NT2/D1 (cell line): Measurements from ENCODE around the gene PLXNA4.

Source experiments
- DNase-seq: peaks from one replicate; pipeline ENCODE4 v3.0.0-alpha.2; 2011; ENCODE audit warnings: low read depth, low spot score
- H3K27me3 ChIP-seq: 2 replicates; pipeline ENCODE4 v1.6.0; 2011; ENCODE audit warnings: mild to moderate bottlenecking; ENCODE audit not compliant: insufficient read length, insufficient read depth
- H3K36me3 ChIP-seq: 2 replicates; pipeline ENCODE4 v1.6.1; 2011; ENCODE audit warnings: mild to moderate bottlenecking, low read length, mixed read lengths; ENCODE audit not compliant: insufficient read depth, insufficient read length
- H3K4me1 ChIP-seq: 2 replicates; pipeline ENCODE4 v1.5.1; 2011; ENCODE audit not compliant: insufficient read depth, insufficient read length
- H3K4me3 ChIP-seq: 2 replicates; pipeline ENCODE4 v1.5.1; 2011; ENCODE audit warnings: low read depth; ENCODE audit not compliant: insufficient read length
- H3K9ac ChIP-seq: 2 replicates; pipeline ENCODE4 v1.6.0; 2011; ENCODE audit warnings: low read depth; ENCODE audit not compliant: insufficient read length
- H3K9me3 ChIP-seq: 2 replicates; pipeline ENCODE4 v1.5.1; 2011; ENCODE audit warnings: mild to moderate bottlenecking, low read length; ENCODE audit not compliant: insufficient read depth
- SUZ12 ChIP-seq: IDR thresholded peaks from 2 replicates; pipeline ENCODE4 v1.6.1; 2011; ENCODE audit not compliant: insufficient read length, insufficient read depth; ENCODE audit errors: extremely low read depth
- YY1 ChIP-seq: IDR thresholded peaks from 2 replicates; pipeline ENCODE4 v1.6.1; 2011; ENCODE audit not compliant: insufficient read length, insufficient read depth
- ZNF274 ChIP-seq: IDR thresholded peaks from 2 replicates; pipeline ENCODE4 v1.6.1; 2011; ENCODE audit warnings: mild to moderate bottlenecking, low read depth, low read length

The PLXNA4 gene

DNA sequence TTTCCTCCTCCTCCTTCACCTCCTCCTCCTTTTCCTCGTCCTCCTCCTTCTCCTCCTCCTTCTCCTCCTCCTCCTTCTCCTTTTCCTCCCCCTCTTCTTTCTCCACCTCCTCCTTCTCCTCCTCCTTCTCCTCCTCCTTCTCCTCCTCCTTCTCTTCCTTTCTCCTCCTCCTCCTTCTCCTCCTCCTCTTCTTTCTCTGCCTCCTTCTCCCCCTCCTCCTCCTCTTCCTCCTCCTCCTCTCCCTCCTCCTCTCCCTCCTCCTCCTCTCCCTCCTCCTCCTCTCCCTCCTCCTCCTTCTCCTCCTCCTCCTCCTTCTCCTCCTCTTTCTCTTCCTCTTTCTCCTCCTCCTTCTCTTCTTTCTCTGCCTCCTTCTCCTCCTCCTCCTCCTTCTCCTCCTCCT, 13.6 kb downstream of the PLXNA4 start:
- H3K4me1 ChIP-seq: no peaks in the 10 kb centered on the region
- peaks cover 58% of the 10 kb centered on the region for H3K27me3 ChIP-seq
- peaks cover 6% of the 10 kb centered on the region; the same call in 1 of the 2 replicates for H3K9me3 ChIP-seq
- no peak overlapping the region for H3K9ac ChIP-seq
- H3K4me3 ChIP-seq: no peak overlapping the region
- H3K36me3 ChIP-seq: no peaks in the 10 kb centered on the region
- DNase-seq: no peak
- TF ChIP-seq ZNF274 (no peak), YY1 (no peak), SUZ12 (no peak)

GRCh38 chr7:132561763-132562162, 14.5 kb downstream of the PLXNA4 start:
- Histone ChIP-seq H3K9ac (no peak overlapping the region), H3K36me3 (no peaks in the 10 kb centered on the region), H3K4me3 (no peak overlapping the region), H3K9me3 (peaks cover 6% of the 10 kb centered on the region; the same call in 1 of the 2 replicates), H3K27me3 (peaks cover 58% of the 10 kb centered on the region), H3K4me1 (no peaks in the 10 kb centered on the region)
- no peak for DNase-seq
- no peak for TF ChIP-seq YY1
- no peak for TF ChIP-seq ZNF274
- no peak for TF ChIP-seq SUZ12

DNA sequence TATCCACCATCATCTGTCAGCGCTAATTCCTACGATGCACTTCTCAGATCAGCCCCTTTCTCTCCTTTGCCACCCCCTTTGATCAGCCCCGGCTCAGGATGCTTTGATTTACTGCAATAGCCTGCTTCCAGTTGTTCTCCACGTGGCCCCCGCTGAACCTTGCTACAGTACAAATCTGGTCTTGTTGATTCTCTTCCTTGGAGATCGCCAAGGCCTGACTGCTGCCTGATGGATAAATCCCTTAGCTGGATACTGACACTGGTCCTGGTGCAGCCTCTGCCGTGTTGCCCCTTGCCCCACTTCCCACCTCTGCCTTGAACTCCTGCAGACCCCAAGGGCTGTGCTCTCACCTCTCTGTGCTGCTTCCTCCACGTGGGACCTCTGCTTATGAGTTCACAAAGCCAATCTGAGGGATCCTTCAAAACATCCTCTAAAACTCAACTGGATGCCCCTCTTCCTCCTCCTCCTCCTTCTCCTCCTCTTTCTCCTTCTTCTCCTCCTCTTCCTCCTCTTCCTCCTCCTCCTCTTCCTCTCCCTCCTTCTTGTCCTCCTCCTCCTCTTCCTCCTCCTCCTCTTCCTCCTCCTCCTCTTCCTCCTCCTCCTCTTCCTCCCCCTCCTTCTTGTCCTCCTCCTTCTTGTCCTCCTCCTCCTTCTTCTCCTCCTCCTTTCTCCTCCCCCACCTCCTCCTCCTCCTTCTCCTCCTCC, 15.3 kb downstream of the PLXNA4 start:
- Histone ChIP-seq H3K4me1 (no peaks in the 10 kb centered on the region), H3K36me3 (no peaks in the 10 kb centered on the region), H3K4me3 (no peak overlapping the region), H3K9me3 (peaks cover 6% of the 10 kb centered on the region; the same call in 1 of the 2 replicates), H3K9ac (no peak overlapping the region), H3K27me3 (peaks cover 58% of the 10 kb centered on the region)
- DNase-seq: no peak
- TF ChIP-seq ZNF274: no peak
- TF ChIP-seq YY1: no peak
- TF ChIP-seq SUZ12: no peak

- H3K4me3 ChIP-seq: no peak overlapping the region
- TF ChIP-seq ZNF274: no peak
- no peak for TF ChIP-seq YY1
- no peak for TF ChIP-seq SUZ12
- no peaks in the 10 kb centered on the region for H3K36me3 ChIP-seq
- peaks cover 6% of the 10 kb centered on the region; the same call in 1 of the 2 replicates for H3K9me3 ChIP-seq
- no peak for DNase-seq
- H3K9ac ChIP-seq: no peak overlapping the region
- H3K4me1 ChIP-seq: no peaks in the 10 kb centered on the region
- H3K27me3 ChIP-seq: peaks cover 57% of the 10 kb centered on the region
Observed at GRCh38 chr7:132560105-132560504, 16.2 kb downstream of the PLXNA4 start.

DNA sequence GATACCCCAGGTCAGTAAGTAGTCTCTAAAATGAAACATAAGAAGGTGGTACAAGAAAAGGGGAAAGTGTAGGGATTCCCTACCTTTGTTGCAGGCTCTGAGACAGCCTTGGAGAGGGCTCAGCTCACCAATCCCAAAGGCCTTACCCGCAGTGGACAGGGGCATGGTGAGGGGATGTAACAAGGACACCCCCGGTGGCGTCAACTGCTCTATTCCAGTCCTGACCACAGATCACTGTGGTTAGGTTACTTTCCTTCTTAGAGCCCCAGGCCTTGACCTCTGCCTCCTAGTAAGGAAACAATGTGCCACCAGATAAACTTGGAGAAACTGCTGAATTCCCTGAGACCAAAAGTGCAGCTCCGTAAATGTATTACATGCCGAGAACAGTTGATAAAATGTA, 17.5 kb downstream of the PLXNA4 start:
- no peaks in the 10 kb centered on the region for H3K36me3 ChIP-seq
- peaks cover 44% of the 10 kb centered on the region for H3K27me3 ChIP-seq
- no peak for DNase-seq
- TF ChIP-seq ZNF274: no peak
- no peak for TF ChIP-seq SUZ12
- TF ChIP-seq YY1: no peak
- H3K9ac ChIP-seq: no peak overlapping the region
- no peaks in the 10 kb centered on the region for H3K9me3 ChIP-seq
- no peak overlapping the region for H3K4me3 ChIP-seq
- no peaks in the 10 kb centered on the region for H3K4me1 ChIP-seq

DNA sequence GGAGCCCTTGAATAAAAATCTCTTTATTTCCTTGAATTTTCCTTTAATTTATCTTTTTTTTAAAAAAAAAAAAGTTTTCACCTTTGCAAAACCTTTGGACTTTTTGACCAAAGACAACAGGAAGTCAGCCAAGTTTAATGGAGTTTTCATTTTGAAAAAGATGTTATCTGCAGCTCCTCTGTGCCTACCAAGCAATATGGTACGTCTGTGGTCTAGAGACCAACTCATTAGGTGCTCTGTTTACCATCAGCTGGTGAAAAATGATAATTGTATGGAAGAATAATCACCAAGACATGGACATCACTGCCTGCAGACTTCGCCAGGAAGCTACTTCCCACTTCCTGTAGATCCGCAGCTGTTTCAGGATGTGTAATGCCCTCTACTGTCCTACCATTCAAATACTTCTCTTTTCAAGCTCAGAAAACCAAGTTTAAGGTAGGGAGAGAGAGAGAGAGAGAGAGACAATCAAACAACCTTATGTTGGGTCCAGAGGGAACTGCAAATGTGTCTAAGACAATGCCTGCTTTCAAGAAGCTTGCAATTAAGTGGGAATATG, 18.7 kb downstream of the PLXNA4 start:
- H3K4me3 ChIP-seq: no peak overlapping the region
- H3K27me3 ChIP-seq: peaks cover 31% of the 10 kb centered on the region
- TF ChIP-seq YY1 (no peak), ZNF274 (no peak), SUZ12 (no peak)
- no peaks in the 10 kb centered on the region for H3K36me3 ChIP-seq
- no peak overlapping the region for H3K9ac ChIP-seq
- no peak for DNase-seq
- no peaks in the 10 kb centered on the region for H3K4me1 ChIP-seq
- no peaks in the 10 kb centered on the region for H3K9me3 ChIP-seq

- TF ChIP-seq ZNF274 (no peak), YY1 (no peak), SUZ12 (no peak)
- Histone ChIP-seq H3K27me3 (no peaks in the 10 kb centered on the region), H3K4me1 (no peaks in the 10 kb centered on the region), H3K9me3 (no peaks in the 10 kb centered on the region; the same call in 1 of the 2 replicates), H3K9ac (no peak overlapping the region), H3K4me3 (no peak overlapping the region), H3K36me3 (no peaks in the 10 kb centered on the region)
- no peak for DNase-seq
Observed at GRCh38 chr7:132554446-132554845, 21.8 kb downstream of the PLXNA4 start.

DNA sequence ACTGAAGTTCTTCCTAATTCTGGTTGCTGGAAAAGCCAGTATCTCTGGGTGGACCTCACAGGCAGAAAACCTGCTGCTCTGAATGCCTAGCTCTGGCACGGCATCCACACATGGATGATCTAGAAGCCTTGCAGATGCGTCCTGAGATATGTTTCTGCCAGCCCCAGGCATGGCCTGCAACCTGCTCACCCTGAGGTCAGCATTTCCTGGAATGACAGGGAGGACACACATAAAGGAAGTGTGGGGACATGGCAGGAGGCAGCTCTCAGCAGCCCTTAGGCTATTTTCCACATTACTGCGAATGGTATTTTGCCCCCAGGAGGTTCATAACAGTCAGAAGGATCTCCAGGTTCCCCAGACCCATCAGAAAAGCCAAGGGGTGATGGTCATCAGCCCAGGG, 23.2 kb downstream of the PLXNA4 start:
- Histone ChIP-seq H3K27me3 (no peaks in the 10 kb centered on the region), H3K9ac (no peak overlapping the region), H3K4me3 (no peak overlapping the region), H3K9me3 (no peaks in the 10 kb centered on the region; the same call in 1 of the 2 replicates), H3K4me1 (no peaks in the 10 kb centered on the region), H3K36me3 (no peaks in the 10 kb centered on the region)
- TF ChIP-seq YY1: no peak
- TF ChIP-seq SUZ12: no peak
- TF ChIP-seq ZNF274: no peak
- no peak for DNase-seq
